SU-DHL-6 (cell line): ENCODE results near the gene USP21.

Experiments
- EZH2phosphoT487 ChIP-seq: fragments of 200-600 bp; sonication (generic), shearing (Covaris generic); conservative IDR thresholded peaks from 2 replicates; pipeline ENCODE4 v1.6.1; 2018; ENCODE audit warnings: mild to moderate bottlenecking, antibody characterized with exemption, low read length, moderate library complexity, mixed read lengths
- TF ChIP-seq, protein P1 (sequence below): fragments of 200-600 bp; sonication (generic); IDR thresholded peaks from one replicate; pipeline ENCODE4 v1.5.1; 2017; ENCODE audit warnings: antibody characterized with exemption, mild to moderate bottlenecking, low read length, moderate library complexity; ENCODE audit not compliant: insufficient read depth, poor library complexity, severe bottlenecking

DNA sequence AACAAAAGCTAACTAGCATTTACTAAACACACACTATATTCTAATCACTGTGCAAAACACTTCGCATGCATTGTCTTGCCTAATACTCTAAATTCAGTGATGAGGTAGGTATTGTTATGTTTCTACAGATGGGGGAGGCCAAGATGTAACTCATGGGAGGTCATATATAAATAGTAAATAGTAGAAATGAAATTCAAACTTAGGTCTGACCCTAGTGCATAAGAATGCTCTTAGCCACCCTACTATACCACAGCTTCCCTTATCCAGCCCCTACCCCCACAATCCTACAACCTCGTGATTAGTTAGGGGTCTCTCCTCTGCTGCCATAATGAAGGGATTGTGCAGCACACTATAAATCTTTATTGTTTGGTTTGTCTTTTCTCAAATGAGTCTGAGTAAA lies 44.7 kb upstream of the USP21 start:
- TF ChIP-seq, protein P1, sequence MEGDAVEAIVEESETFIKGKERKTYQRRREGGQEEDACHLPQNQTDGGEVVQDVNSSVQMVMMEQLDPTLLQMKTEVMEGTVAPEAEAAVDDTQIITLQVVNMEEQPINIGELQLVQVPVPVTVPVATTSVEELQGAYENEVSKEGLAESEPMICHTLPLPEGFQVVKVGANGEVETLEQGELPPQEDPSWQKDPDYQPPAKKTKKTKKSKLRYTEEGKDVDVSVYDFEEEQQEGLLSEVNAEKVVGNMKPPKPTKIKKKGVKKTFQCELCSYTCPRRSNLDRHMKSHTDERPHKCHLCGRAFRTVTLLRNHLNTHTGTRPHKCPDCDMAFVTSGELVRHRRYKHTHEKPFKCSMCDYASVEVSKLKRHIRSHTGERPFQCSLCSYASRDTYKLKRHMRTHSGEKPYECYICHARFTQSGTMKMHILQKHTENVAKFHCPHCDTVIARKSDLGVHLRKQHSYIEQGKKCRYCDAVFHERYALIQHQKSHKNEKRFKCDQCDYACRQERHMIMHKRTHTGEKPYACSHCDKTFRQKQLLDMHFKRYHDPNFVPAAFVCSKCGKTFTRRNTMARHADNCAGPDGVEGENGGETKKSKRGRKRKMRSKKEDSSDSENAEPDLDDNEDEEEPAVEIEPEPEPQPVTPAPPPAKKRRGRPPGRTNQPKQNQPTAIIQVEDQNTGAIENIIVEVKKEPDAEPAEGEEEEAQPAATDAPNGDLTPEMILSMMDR = no peak
- TF ChIP-seq EZH2phosphoT487 = no peak
